Endothelial cell (in vitro differentiated cells): Measurements from ENCODE around the gene KHSRP. TPM values are rescaled to one million over a fixed set of nuclear protein-coding genes. Genes with fewer than 3 reads are reported as not detected.

ENCODE experiments used
- DNase-seq: peaks from one replicate; pipeline ENCODE4 v3.0.0; 2021; ENCODE audit warnings: low spot score
- H3K27ac Mint-ChIP-seq: one replicate; pipeline ENCODE4 v1.8.0; 2021; ENCODE audit warnings: mixed read lengths, inconsistent platforms; ENCODE audit not compliant: unreplicated experiment
- H3K27me3 Mint-ChIP-seq: one replicate; pipeline ENCODE4 v1.8.0; 2021; ENCODE audit warnings: mild to moderate bottlenecking, moderate library complexity, mixed read lengths, inconsistent platforms; ENCODE audit not compliant: unreplicated experiment
- H3K36me3 Mint-ChIP-seq: one replicate; pipeline ENCODE4 v1.8.0; 2021; ENCODE audit warnings: mild to moderate bottlenecking, low read depth, mixed read lengths, inconsistent platforms; ENCODE audit not compliant: unreplicated experiment
- H3K4me1 Mint-ChIP-seq: one replicate; pipeline ENCODE4 v1.8.0; 2021; ENCODE audit warnings: mild to moderate bottlenecking, mixed read lengths, inconsistent platforms; ENCODE audit not compliant: unreplicated experiment
- H3K4me3 Mint-ChIP-seq: one replicate; pipeline ENCODE4 v1.8.0; 2021; ENCODE audit warnings: mild to moderate bottlenecking, mixed read lengths, inconsistent platforms; ENCODE audit not compliant: unreplicated experiment
- H3K9me3 Mint-ChIP-seq: one replicate; pipeline ENCODE4 v1.8.0; 2021; ENCODE audit warnings: mixed read lengths, inconsistent platforms; ENCODE audit not compliant: unreplicated experiment
- CTCF ChIP-seq: fragments of 200-600 bp; sonication (generic); IDR thresholded peaks from one replicate; pipeline ENCODE4 v1.5.0; 2021; ENCODE audit warnings: antibody characterized with exemption; ENCODE audit not compliant: unreplicated experiment
- total RNA-seq: library from RNA; stranded (reverse); fragmentation: NEBNext Ultra II Directional; extraction: Animal tissue kit (Norgen Biotek cat#: 25700); gene quantifications from one replicate; pipeline ENCODE4 v1.2.1, GENCODE V29; 2021; ENCODE audit not compliant: unreplicated experiment

The KHSRP gene
- total RNA-seq, 1 donor from 2014 or later, result 290 TPM

DNA sequence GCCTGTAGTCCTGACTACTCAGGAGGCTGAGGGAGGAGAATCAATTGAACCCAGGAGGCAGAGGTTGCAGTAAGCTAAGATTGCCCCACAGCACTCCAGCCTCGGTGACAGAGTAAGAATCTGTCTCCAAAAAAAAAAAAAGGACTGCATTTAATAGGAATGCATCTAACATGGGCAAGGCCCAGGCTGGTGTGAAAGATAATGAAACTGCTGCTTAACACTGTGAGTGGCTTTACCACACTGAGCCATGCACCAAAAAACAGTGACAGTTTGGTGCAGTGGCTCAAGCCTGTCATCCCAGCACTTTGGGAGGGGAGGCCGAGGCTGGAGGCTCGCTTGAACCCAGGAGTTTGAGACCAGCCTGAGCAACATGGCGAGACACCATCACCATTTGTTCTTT is 40.2 kb downstream of the KHSRP start:
- no peak for DNase-seq
- H3K27ac Mint-ChIP-seq, result no peak overlapping the region
- no peaks in the 10 kb centered on the region for H3K4me1 Mint-ChIP-seq
- no peak overlapping the region for H3K4me3 Mint-ChIP-seq
- H3K27me3 Mint-ChIP-seq, result peaks cover 6% of the 10 kb centered on the region
- H3K9me3 Mint-ChIP-seq, result no peaks in the 10 kb centered on the region
- no peak for TF ChIP-seq CTCF
- H3K36me3 Mint-ChIP-seq, result peaks cover 48% of the 10 kb centered on the region

- H3K9me3 Mint-ChIP-seq, result no peaks in the 10 kb centered on the region
- H3K4me1 Mint-ChIP-seq, result no peaks in the 10 kb centered on the region
- DNase-seq, result no peak
- H3K27me3 Mint-ChIP-seq, result peaks cover 6% of the 10 kb centered on the region
- H3K4me3 Mint-ChIP-seq, result peak overlapping the region; percentile 58
- no peak for TF ChIP-seq CTCF
- H3K36me3 Mint-ChIP-seq, result peaks cover 47% of the 10 kb centered on the region
- H3K27ac Mint-ChIP-seq, result no peak overlapping the region
Observed at GRCh38 chr19:6383188-6383587, 41.4 kb downstream of the KHSRP start.

GRCh38 chr19:6381030-6381750 is 43.4 kb downstream of the KHSRP start:
- H3K36me3 Mint-ChIP-seq, result peaks cover 45% of the 10 kb centered on the region
- no peak overlapping the region for H3K4me3 Mint-ChIP-seq
- no peak for TF ChIP-seq CTCF
- peaks cover 6% of the 10 kb centered on the region for H3K27me3 Mint-ChIP-seq
- no peaks in the 10 kb centered on the region for H3K9me3 Mint-ChIP-seq
- H3K4me1 Mint-ChIP-seq, result no peaks in the 10 kb centered on the region
- no peak for DNase-seq
- H3K27ac Mint-ChIP-seq, result no peak overlapping the region

- peaks cover 35% of the 10 kb centered on the region for H3K36me3 Mint-ChIP-seq
- H3K4me3 Mint-ChIP-seq, result peak overlapping the region; percentile 85
- H3K27me3 Mint-ChIP-seq, result peaks cover 6% of the 10 kb centered on the region
- TF ChIP-seq CTCF, result no peak
- H3K9me3 Mint-ChIP-seq, result no peaks in the 10 kb centered on the region
- no peak for DNase-seq
- no peaks in the 10 kb centered on the region for H3K4me1 Mint-ChIP-seq
- no peak overlapping the region for H3K27ac Mint-ChIP-seq
Observed at GRCh38 chr19:6379744-6380143, 44.9 kb downstream of the KHSRP start.

GRCh38 chr19:6378486-6378885 is 46.1 kb downstream of the KHSRP start:
- no peak overlapping the region for H3K4me3 Mint-ChIP-seq
- peaks cover 3% of the 10 kb centered on the region for H3K4me1 Mint-ChIP-seq
- TF ChIP-seq CTCF, result no peak
- no peaks in the 10 kb centered on the region for H3K9me3 Mint-ChIP-seq
- no peak overlapping the region for H3K27ac Mint-ChIP-seq
- peaks cover 9% of the 10 kb centered on the region for H3K27me3 Mint-ChIP-seq
- H3K36me3 Mint-ChIP-seq, result peaks cover 39% of the 10 kb centered on the region
- DNase-seq, result no peak
